Gastrocnemius medialis (tissue), 4 donors: ENCODE data around the gene MYL4.
"Not testable (repeated sequence)": the region's sequence is repeated elsewhere in the genome, so short reads cannot be mapped to it uniquely, and the experiment has no call there.

Source experiments
- POLR2A ChIP-seq, 2 donors: fragments of 450-650 bp; IDR thresholded peaks; one replicate each; pipeline ENCODE4 v1.6.1; 2017; ENCODE audit warnings: antibody characterized with exemption in 2 of 2, mild to moderate bottlenecking in 2 of 2, moderate library complexity in 2 of 2
- TF ChIP-seq, protein P1 (sequence below), 5 experiments: fragments of 450-650 bp in 3 of 5; fragments of 200-600 bp in 2 of 5; sonication (generic) in 2 of 5; IDR thresholded peaks in 4 of 5; conservative IDR thresholded peaks in 1 of 5; 1 replicate in 4 of 5; 2 replicates in 1 of 5; pipeline ENCODE4 v1.5.1; 2016 to 2019; ENCODE audit warnings: antibody characterized with exemption in 5 of 5, mild to moderate bottlenecking in 3 of 5, moderate library complexity in 3 of 5

- TF ChIP-seq, protein P1, sequence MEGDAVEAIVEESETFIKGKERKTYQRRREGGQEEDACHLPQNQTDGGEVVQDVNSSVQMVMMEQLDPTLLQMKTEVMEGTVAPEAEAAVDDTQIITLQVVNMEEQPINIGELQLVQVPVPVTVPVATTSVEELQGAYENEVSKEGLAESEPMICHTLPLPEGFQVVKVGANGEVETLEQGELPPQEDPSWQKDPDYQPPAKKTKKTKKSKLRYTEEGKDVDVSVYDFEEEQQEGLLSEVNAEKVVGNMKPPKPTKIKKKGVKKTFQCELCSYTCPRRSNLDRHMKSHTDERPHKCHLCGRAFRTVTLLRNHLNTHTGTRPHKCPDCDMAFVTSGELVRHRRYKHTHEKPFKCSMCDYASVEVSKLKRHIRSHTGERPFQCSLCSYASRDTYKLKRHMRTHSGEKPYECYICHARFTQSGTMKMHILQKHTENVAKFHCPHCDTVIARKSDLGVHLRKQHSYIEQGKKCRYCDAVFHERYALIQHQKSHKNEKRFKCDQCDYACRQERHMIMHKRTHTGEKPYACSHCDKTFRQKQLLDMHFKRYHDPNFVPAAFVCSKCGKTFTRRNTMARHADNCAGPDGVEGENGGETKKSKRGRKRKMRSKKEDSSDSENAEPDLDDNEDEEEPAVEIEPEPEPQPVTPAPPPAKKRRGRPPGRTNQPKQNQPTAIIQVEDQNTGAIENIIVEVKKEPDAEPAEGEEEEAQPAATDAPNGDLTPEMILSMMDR (IDR thresholded peaks at IDR 0.05 in 4 of 5, conservative IDR thresholded peaks at IDR 0.05 in 1 of 5) = not testable (repeated sequence)
- not testable (repeated sequence) for TF ChIP-seq POLR2A (IDR thresholded peaks at IDR 0.05)
Measured at GRCh38 chr17:47217279-47217678, 8.1 kb downstream of the MYL4 start.
